PC-9 (cell line): ENCODE data around the gene BRI3. TPM values are rescaled to one million over a fixed set of nuclear protein-coding genes. Genes with fewer than 3 reads are reported as not detected.

Experiments used
- BruUV-seq: library from RNA; stranded (reverse); fragments of 400-500 nt; replicated peaks from 2 replicates; lab custom pipeline; 2021; lab: Mats Ljungman, UMichigan
- CTCF ChIA-PET: fragments of 300-600 bp; sonication (Branson Sonifier 250); formaldehyde crosslinking; loops from one replicate; lab custom pipeline; 2022; ENCODE audit warnings: antibody characterized with exemption; lab: Charles Lee
- POLR2A ChIA-PET: fragments of 300-600 bp; sonication (Branson Sonifier 250); formaldehyde crosslinking; loops from one replicate; lab custom pipeline; 2022; ENCODE audit warnings: antibody characterized with exemption; ENCODE audit not compliant: unreplicated experiment; lab: Charles Lee
- DNase-seq, 2 experiments: peaks; one replicate each; pipeline versions ENCODE4 v3.0.0 to v3.0.0-alpha.2; 2015 to 2022; ENCODE audit warnings: mixed read lengths in 1 of 2
- H2AFZ ChIP-seq: fragments of 200-600 bp; sonication (generic); 2 replicates; pipeline ENCODE4 v1.8.1; 2017; ENCODE audit warnings: antibody characterized with exemption
- H3F3A ChIP-seq: fragments of 200-600 bp; sonication (generic); 2 replicates; pipeline ENCODE4 v1.8.1; 2017; ENCODE audit warnings: antibody characterized with exemption, mild to moderate bottlenecking, low read depth; ENCODE audit not compliant: insufficient read depth
- H3K27ac ChIP-seq: fragments of 200-600 bp; sonication (generic); 2 replicates; pipeline ENCODE4 v1.6.1; 2016; ENCODE audit warnings: mixed run types
- H3K27me3 ChIP-seq: fragments of 200-600 bp; sonication (generic); 2 replicates; pipeline ENCODE4 v1.6.1; 2016; ENCODE audit warnings: low read depth, mixed run types; ENCODE audit not compliant: insufficient read depth
- H3K36me3 ChIP-seq: fragments of 200-600 bp; sonication (generic); 2 replicates; pipeline ENCODE4 v1.6.1; 2016; ENCODE audit warnings: low read depth, mixed run types
- H3K4me1 ChIP-seq: fragments of 200-600 bp; sonication (generic); replicated peaks from 2 replicates; pipeline ENCODE4 v1.6.1; 2016; ENCODE audit warnings: mixed run types; ENCODE audit not compliant: insufficient read depth
- H3K4me2 ChIP-seq: fragments of 200-600 bp; sonication (generic); 2 replicates; pipeline ENCODE4 v1.6.1; 2017; ENCODE audit warnings: mixed run types
- H3K4me3 ChIP-seq: fragments of 200-600 bp; sonication (generic); 2 replicates; pipeline ENCODE4 v1.6.1; 2016; ENCODE audit warnings: mixed run types
- H3K79me2 ChIP-seq: fragments of 200-600 bp; sonication (generic); 2 replicates; pipeline ENCODE4 v1.6.1; 2017; ENCODE audit warnings: low read depth, mixed run types
- H3K9me2 ChIP-seq: fragments of 200-600 bp; sonication (generic); 2 replicates; pipeline ENCODE4 v1.8.1; 2017; ENCODE audit warnings: mild to moderate bottlenecking; ENCODE audit not compliant: insufficient read depth
- H3K9me3 ChIP-seq: fragments of 200-600 bp; sonication (generic); 2 replicates; pipeline ENCODE4 v1.8.1; 2016; ENCODE audit warnings: low read depth; ENCODE audit not compliant: insufficient read depth
- H4K20me1 ChIP-seq: fragments of 200-600 bp; sonication (generic); 2 replicates; pipeline ENCODE4 v1.8.1; 2017; ENCODE audit not compliant: insufficient read depth
- CTCF ChIP-seq: fragments of 200-600 bp; sonication (generic); conservative IDR thresholded peaks from 2 replicates; pipeline ENCODE4 v1.6.1; 2017; ENCODE audit warnings: mixed run types, antibody characterized with exemption, mild to moderate bottlenecking, moderate library complexity
- EZH2 ChIP-seq: fragments of 200-600 bp; sonication (generic); IDR thresholded peaks from 2 replicates; pipeline ENCODE4 v1.8.0; 2017; ENCODE audit warnings: antibody characterized with exemption, low read depth
- intact Hi-C: fragments of 100-400 bp; cut with micrococcal nuclease; formaldehyde crosslinking; loops from one replicate; pipeline ENCODE4 v1.10.0; 2022; ENCODE audit not compliant: unreplicated experiment
- total RNA-seq: library from RNA; stranded (reverse); gene quantifications from 2 replicates; pipeline ENCODE4 v1.2.3, GENCODE V29; 2021

The BRI3 gene
- total RNA-seq, 1 experiment from 2014 or later, result 255 TPM

- CTCF ChIA-PET, result no interaction called here
- no TSS peak for BruUV-seq
Measured at GRCh38 chr7:98288064-98288823, 6.8 kb downstream of the BRI3 start.

GRCh38 chr7:98289333-98289875 lies 7.9 kb downstream of the BRI3 start:
- H2AFZ ChIP-seq, result no peak overlapping the region
- H3F3A ChIP-seq, result peaks cover 86% of the 10 kb centered on the region
- no TSS peak for BruUV-seq
- no peak overlapping the region for H3K27ac ChIP-seq
- no peaks in the 10 kb centered on the region for H3K27me3 ChIP-seq
- H3K4me1 ChIP-seq, result peaks cover 41% of the 10 kb centered on the region
- H3K79me2 ChIP-seq, result peaks cover 76% of the 10 kb centered on the region
- no peaks in the 10 kb centered on the region for H3K9me2 ChIP-seq
- H3K4me2 ChIP-seq, result no peak overlapping the region
- POLR2A ChIA-PET, result no interaction called here
- TF ChIP-seq CTCF, result no peak
- no peak for TF ChIP-seq EZH2
- no peak overlapping the region for H3K4me3 ChIP-seq
- CTCF ChIA-PET, result no interaction called here
- H4K20me1 ChIP-seq, result peaks cover 60% of the 10 kb centered on the region
- H3K36me3 ChIP-seq, result peaks cover 28% of the 10 kb centered on the region
- intact Hi-C loops, result loop anchor here (10.0 kb wide), 1 partner anchor 555 kb away; no protein-coding TSS in a partner anchor
- no peaks in the 10 kb centered on the region for H3K9me3 ChIP-seq
- no peak for DNase-seq

More at GRCh38 chr7:98288064-98288823, 6.8 kb downstream of the BRI3 start:
- H3K4me2 ChIP-seq, result peak overlapping the region; percentile 98; the same call in 1 of the 2 replicates
- H3F3A ChIP-seq, result peaks cover 85% of the 10 kb centered on the region
- no peak overlapping the region for H2AFZ ChIP-seq
- no peak for DNase-seq
- H3K9me3 ChIP-seq, result no peaks in the 10 kb centered on the region
- no peaks in the 10 kb centered on the region for H3K27me3 ChIP-seq
- H3K4me1 ChIP-seq, result peaks cover 50% of the 10 kb centered on the region
- peaks cover 30% of the 10 kb centered on the region for H3K36me3 ChIP-seq
- intact Hi-C loops, result loop anchor here (10.0 kb wide), 1 partner anchor 557 kb away; no protein-coding TSS in a partner anchor
- no peak overlapping the region for H3K4me3 ChIP-seq
- H3K9me2 ChIP-seq, result no peaks in the 10 kb centered on the region
- H4K20me1 ChIP-seq, result peaks cover 49% of the 10 kb centered on the region
- H3K79me2 ChIP-seq, result peaks cover 87% of the 10 kb centered on the region
- POLR2A ChIA-PET, result interaction anchor here (0.6 kb wide), 1 partner anchor 8 kb away, joined by 15 read pairs; no protein-coding TSS in a partner anchor
- 0 out of 2 replicates have a peak overlapping the region, but pooled peaks have one; percentile 19 for H3K27ac ChIP-seq
- no peak for TF ChIP-seq CTCF
- no peak for TF ChIP-seq EZH2

- H4K20me1 ChIP-seq, result peaks cover 68% of the 10 kb centered on the region
- CTCF ChIA-PET, result no interaction called here
- no peak overlapping the region for H3K4me3 ChIP-seq
- H3K4me1 ChIP-seq, result peaks cover 18% of the 10 kb centered on the region
- no peak overlapping the region for H3K27ac ChIP-seq
- DNase-seq, result no peak
- H2AFZ ChIP-seq, result no peak overlapping the region
- peaks cover 83% of the 10 kb centered on the region for H3F3A ChIP-seq
- H3K79me2 ChIP-seq, result peaks cover 53% of the 10 kb centered on the region
- no peaks in the 10 kb centered on the region for H3K9me3 ChIP-seq
- POLR2A ChIA-PET, result no interaction called here
- no peak for TF ChIP-seq EZH2
- no peak for TF ChIP-seq CTCF
- no peak overlapping the region for H3K4me2 ChIP-seq
- intact Hi-C loops, result no loop called here
- BruUV-seq, result no TSS peak
- no peaks in the 10 kb centered on the region for H3K27me3 ChIP-seq
- peaks cover 30% of the 10 kb centered on the region for H3K36me3 ChIP-seq
- H3K9me2 ChIP-seq, result no peaks in the 10 kb centered on the region
Measured at GRCh38 chr7:98291717-98292116, 10.2 kb downstream of the BRI3 start.
